HepG2 (cell line): ENCODE measurements around the gene POFUT1. TPM values are rescaled to one million over a fixed set of nuclear protein-coding genes. Genes with fewer than 3 reads are reported as not detected.
A peak's percentile ranks its signal among the peaks of the same experiment; 100 is the strongest.

Source experiments
- CCDC6 ChIP-seq: sonication (generic); formaldehyde crosslinking; IDR thresholded peaks from 2 replicates; pipeline ENCODE4 v1.8.1; 2022; ENCODE audit warnings: mild to moderate bottlenecking, missing genetic modification reagents, moderate library complexity
- DNMT3B ChIP-seq: conservative IDR thresholded peaks from 2 replicates; pipeline ENCODE4 v1.6.1; 2016; ENCODE audit warnings: missing biosample characterization, control low read depth
- HNRNPLL ChIP-seq: fragments of 200-400 bp; formaldehyde crosslinking; IDR thresholded peaks from 2 replicates; pipeline ENCODE4 v1.6.1; 2017; ENCODE audit warnings: mild to moderate bottlenecking, low read depth, low read length; ENCODE audit not compliant: poor library complexity, severe bottlenecking
- NR2C2 ChIP-seq: sonication (generic); formaldehyde crosslinking; IDR thresholded peaks from 2 replicates; pipeline ENCODE4 v1.4.0; 2020; ENCODE audit warnings: missing genetic modification reagents, mild to moderate bottlenecking, moderate library complexity, borderline replicate concordance
- ONECUT2 ChIP-seq: sonication (generic); formaldehyde crosslinking; IDR thresholded peaks from 2 replicates; pipeline ENCODE4 v1.4.0; 2020; ENCODE audit warnings: missing genetic modification reagents
- POLR2A ChIP-seq, 2 experiments: IDR thresholded peaks; 2 replicates each; pipeline ENCODE4 v1.6.1; 2011; ENCODE audit warnings: low read depth in 2 of 2, low read length in 2 of 2, mild to moderate bottlenecking in 1 of 2, moderate library complexity in 1 of 2; ENCODE audit not compliant: insufficient read depth in 1 of 2
- RCOR2 ChIP-seq: IDR thresholded peaks from 2 replicates; pipeline ENCODE4 v1.6.1; 2016; ENCODE audit warnings: missing biosample characterization, missing genetic modification reagents
- SATB2 ChIP-seq: sonication (generic); formaldehyde crosslinking; IDR thresholded peaks from 2 replicates; pipeline ENCODE4 v1.5.0; 2020; ENCODE audit warnings: missing genetic modification reagents
- SRSF4 ChIP-seq: fragments of 200-400 bp; formaldehyde crosslinking; IDR thresholded peaks from one replicate; pipeline ENCODE4 v1.6.1; 2018; ENCODE audit warnings: mild to moderate bottlenecking, low read depth, low read length, moderate library complexity; ENCODE audit not compliant: poor library complexity, severe bottlenecking
- ZBTB7B ChIP-seq: sonication (generic); formaldehyde crosslinking; IDR thresholded peaks from 2 replicates; pipeline ENCODE4 v1.4.0; 2020; ENCODE audit warnings: missing genetic modification reagents
- ZNF766 ChIP-seq: sonication (generic); formaldehyde crosslinking; IDR thresholded peaks from 2 replicates; pipeline ENCODE4 v1.5.0; 2020; ENCODE audit warnings: missing genetic modification reagents, borderline replicate concordance
- ZNF792 ChIP-seq: IDR thresholded peaks from 2 replicates; pipeline ENCODE4 v1.6.1; 2016
- ZSCAN21 ChIP-seq: sonication (generic); formaldehyde crosslinking; IDR thresholded peaks from 2 replicates; pipeline ENCODE4 v1.8.0; 2022; ENCODE audit warnings: mild to moderate bottlenecking, missing genetic modification reagents, moderate library complexity, borderline replicate concordance
- polyA plus RNA-seq, 8 experiments: library from polyadenylated mRNA; depleted of rRNA in 3 of 8; stranded (reverse) in 7 of 8; unstranded in 1 of 8; fragments of >200 nt; fragmentation: Illumina TruSeq in 4 of 8; extraction: Trizol in 4 of 8; gene quantifications; 2 replicates each; pipeline versions ENCODE4 v1.2.1 to v1.2.3, GENCODE V29; 2011 to 2016; ENCODE audit warnings: low read depth in 4 of 8, missing spikeins in 1 of 8, mixed read lengths in 1 of 8; ENCODE audit not compliant: insufficient read depth in 1 of 8
- total RNA-seq, 5 experiments: library from RNA; depleted of rRNA; stranded (reverse); fragments of >200 nt; fragmentation: Illumina TruSeq; extraction: Trizol; gene quantifications; 2 replicates each; pipeline ENCODE4 v1.2.3, GENCODE V29; 2016; ENCODE audit warnings: low read depth in 1 of 5
- TF ChIP-seq, protein P1 (sequence below), 2 experiments: fragments of 450-650 bp in 1 of 2; sonication (generic) in 1 of 2; formaldehyde crosslinking in 1 of 2; IDR thresholded peaks; 2 replicates each; pipeline versions ENCODE4 v1.6.1 to v1.8.0; 2016 to 2022; ENCODE audit warnings: antibody characterized with exemption in 1 of 2, mild to moderate bottlenecking in 1 of 2, missing genetic modification reagents in 1 of 2
- TF ChIP-seq, protein P2 (sequence below), 2 experiments: sonication (generic) in 1 of 2; formaldehyde crosslinking in 1 of 2; IDR thresholded peaks; 2 replicates each; pipeline versions ENCODE4 v1.6.1 to v1.9.0; 2014 to 2022; ENCODE audit warnings: antibody characterized with exemption in 1 of 2, borderline replicate concordance in 1 of 2, inconsistent platforms in 1 of 2, low read depth in 1 of 2, missing genetic modification reagents in 1 of 2

The POFUT1 gene
- total and polyA plus RNA-seq, 2 of the 13 experiments (the other 11 are each of a cell fraction or from before 2014, with no cell fraction given) = 35.5 to 58.3 TPM

DNA sequence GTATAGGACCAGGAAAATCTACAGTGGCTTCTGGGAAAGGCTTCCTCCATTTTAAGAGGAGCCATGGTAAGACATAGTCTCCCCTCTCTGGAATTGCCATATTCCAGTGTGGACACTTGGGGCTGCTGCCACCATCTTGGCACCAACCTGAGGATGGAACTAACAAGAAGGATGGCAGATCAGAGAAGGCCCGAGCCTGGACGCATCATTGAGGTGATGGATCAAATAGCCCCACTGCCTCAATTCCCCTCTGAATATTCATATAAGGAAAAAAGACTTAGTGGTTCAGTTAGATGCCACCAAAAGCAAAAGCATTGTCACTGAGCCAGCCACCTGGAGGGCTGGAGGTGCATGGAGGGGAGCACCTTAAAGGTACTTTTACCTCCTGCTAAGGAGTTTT lies 26.1 kb upstream of the POFUT1 start (continued):
- TF ChIP-seq POLR2A (IDR thresholded peaks at IDR 0.05; ENCODE audit: insufficient read depth in 1 of 2, low read depth in 2 of 2, low read length in 2 of 2) (no peak), ONECUT2 (CRISPR knock-in tag) (no peak), HNRNPLL (no peak), SRSF4 (no peak), ZNF766 (CRISPR knock-in tag) (no peak), DNMT3B (CRISPR knock-in tag) (no peak), RCOR2 (no peak), ZNF792 (CRISPR knock-in tag) (no peak), SATB2 (CRISPR knock-in tag) (no peak), NR2C2 (CRISPR knock-in tag) (no peak), CCDC6 (no peak), ZSCAN21 (0 out of 2 replicates have a peak, but pooled peaks have one; percentile 0), ZBTB7B (CRISPR knock-in tag) (no peak)
- TF ChIP-seq, protein P1, sequence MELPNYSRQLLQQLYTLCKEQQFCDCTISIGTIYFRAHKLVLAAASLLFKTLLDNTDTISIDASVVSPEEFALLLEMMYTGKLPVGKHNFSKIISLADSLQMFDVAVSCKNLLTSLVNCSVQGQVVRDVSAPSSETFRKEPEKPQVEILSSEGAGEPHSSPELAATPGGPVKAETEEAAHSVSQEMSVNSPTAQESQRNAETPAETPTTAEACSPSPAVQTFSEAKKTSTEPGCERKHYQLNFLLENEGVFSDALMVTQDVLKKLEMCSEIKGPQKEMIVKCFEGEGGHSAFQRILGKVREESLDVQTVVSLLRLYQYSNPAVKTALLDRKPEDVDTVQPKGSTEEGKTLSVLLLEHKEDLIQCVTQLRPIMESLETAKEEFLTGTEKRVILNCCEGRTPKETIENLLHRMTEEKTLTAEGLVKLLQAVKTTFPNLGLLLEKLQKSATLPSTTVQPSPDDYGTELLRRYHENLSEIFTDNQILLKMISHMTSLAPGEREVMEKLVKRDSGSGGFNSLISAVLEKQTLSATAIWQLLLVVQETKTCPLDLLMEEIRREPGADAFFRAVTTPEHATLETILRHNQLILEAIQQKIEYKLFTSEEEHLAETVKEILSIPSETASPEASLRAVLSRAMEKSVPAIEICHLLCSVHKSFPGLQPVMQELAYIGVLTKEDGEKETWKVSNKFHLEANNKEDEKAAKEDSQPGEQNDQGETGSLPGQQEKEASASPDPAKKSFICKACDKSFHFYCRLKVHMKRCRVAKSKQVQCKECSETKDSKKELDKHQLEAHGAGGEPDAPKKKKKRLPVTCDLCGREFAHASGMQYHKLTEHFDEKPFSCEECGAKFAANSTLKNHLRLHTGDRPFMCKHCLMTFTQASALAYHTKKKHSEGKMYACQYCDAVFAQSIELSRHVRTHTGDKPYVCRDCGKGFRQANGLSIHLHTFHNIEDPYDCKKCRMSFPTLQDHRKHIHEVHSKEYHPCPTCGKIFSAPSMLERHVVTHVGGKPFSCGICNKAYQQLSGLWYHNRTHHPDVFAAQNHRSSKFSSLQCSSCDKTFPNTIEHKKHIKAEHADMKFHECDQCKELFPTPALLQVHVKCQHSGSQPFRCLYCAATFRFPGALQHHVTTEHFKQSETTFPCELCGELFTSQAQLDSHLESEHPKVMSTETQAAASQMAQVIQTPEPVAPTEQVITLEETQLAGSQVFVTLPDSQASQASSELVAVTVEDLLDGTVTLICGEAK (IDR thresholded peaks at IDR 0.05) = no peak
- TF ChIP-seq, protein P1 (CRISPR knock-in tag; IDR thresholded peaks at IDR 0.05) = no peak
- TF ChIP-seq, protein P2, sequence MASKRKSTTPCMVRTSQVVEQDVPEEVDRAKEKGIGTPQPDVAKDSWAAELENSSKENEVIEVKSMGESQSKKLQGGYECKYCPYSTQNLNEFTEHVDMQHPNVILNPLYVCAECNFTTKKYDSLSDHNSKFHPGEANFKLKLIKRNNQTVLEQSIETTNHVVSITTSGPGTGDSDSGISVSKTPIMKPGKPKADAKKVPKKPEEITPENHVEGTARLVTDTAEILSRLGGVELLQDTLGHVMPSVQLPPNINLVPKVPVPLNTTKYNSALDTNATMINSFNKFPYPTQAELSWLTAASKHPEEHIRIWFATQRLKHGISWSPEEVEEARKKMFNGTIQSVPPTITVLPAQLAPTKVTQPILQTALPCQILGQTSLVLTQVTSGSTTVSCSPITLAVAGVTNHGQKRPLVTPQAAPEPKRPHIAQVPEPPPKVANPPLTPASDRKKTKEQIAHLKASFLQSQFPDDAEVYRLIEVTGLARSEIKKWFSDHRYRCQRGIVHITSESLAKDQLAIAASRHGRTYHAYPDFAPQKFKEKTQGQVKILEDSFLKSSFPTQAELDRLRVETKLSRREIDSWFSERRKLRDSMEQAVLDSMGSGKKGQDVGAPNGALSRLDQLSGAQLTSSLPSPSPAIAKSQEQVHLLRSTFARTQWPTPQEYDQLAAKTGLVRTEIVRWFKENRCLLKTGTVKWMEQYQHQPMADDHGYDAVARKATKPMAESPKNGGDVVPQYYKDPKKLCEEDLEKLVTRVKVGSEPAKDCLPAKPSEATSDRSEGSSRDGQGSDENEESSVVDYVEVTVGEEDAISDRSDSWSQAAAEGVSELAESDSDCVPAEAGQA (IDR thresholded peaks at IDR 0.05; ENCODE audit: low read depth) = no peak
- TF ChIP-seq, protein P2 (CRISPR knock-in tag; IDR thresholded peaks at IDR 0.05; ENCODE audit: borderline replicate concordance) = peak; percentile 25; the same call in 1 of the 2 replicates
